CD1c-positive myeloid dendritic cell (primary cell): ENCODE measurements around the gene SPAG16.

Experiments used
- DNase-seq: peaks from one replicate; pipeline ENCODE4 v3.0.0-alpha.2; 2016; ENCODE audit errors: extremely low spot score

SPAG16 gene

GRCh38 chr2:214379227-214379626 lies 1095.0 kb downstream of the SPAG16 start:
- DNase-seq, result no peak

- no peak for DNase-seq
These were observed 1096.4 kb downstream of the SPAG16 start for GRCh38 chr2:214380681-214381080.

DNA sequence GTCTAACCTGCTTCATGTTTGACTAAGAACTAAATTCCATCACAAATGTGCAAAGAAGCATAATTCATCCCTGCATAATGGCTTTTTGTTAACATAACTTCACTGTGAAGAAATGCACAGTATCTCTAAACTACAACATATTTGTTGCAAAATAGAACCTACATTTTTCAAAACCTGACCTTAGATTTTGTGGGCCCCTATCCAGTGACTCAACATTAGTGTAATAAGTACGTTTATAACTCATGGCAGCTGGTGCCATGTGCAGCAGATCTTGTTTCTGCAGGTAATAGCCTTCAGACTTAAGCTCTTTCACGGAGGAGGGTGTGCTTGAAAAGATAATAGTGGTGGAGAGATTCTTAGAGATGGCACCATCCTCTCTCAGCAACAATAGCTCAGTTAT lies 1098.0 kb downstream of the SPAG16 start:
- DNase-seq, result no peak

DNA sequence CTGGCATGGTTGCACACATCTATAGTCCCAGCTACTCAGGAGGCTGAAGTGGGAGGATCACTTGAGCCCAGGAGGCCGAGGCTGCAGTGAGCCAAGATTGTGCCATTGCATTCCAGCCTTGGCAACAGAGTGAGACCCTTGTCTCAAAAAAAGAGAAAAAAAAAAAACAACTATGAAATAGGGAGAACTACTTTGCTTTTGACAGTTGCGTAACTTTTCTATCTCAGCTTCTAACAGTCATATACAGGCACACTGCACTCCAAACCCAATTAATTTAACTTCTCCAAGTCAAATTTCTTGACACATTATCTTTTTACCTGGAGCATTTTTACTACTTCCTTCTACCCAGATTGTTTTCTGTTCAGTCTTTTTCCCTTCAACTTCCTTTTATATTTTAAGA lies 1102.5 kb downstream of the SPAG16 start:
- DNase-seq, result no peak

DNA sequence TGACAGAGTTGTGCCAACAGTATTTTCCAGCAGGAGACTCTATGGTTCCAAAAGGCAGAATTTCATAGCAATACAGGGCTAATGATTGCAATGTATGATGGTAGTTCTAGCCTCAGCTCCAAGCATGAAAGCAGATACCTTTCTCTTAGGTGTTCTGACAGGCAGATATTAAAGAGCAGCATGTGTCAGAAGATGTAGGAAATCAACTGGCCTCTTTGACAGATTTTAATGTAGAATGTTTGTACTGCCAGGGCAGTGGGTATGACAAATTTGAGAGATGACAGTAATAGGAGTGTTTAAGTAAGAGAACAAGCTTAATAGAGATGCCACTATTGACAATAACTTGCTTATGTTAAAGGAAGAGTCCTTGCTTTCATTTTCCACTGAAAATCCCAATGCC lies 1105.1 kb downstream of the SPAG16 start:
- no peak for DNase-seq

DNA sequence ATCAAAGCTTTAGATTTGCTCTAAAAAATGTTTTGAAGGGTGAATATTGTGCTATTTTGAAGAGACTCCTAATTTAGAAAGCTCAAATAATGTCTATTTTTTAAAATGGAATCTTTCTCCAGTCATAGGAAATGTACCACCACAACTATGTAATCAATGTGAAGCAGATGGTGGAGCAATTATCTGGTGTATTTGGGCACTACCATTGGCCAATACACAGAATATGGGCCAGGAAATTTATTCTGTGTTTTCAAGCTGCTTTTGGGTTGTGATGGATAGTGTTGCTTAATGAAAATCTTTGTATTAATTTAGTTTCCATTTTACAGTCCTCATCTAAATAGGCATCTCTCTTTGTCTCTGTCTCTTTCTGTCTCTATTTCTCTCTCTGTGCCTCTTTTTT lies 1109.5 kb downstream of the SPAG16 start:
- DNase-seq, result no peak

DNA sequence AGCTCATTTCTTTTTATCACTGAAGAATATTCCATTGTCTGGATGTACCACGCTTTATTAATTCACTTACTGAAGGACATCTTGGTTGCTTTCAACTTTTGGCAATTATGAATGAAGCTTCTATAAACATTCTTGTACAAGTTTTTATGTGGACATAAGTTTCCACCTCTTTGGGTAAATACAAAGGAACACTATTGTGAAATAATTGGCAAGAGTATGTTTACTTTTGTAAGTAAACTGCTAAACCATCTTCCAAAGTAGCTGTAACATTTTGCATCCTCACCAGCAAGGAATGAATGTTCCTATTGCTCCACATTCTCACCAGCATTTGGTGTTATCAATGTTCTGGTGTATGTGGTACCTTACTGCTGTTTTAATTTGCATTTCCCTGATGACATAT lies 1110.8 kb downstream of the SPAG16 start:
- no peak for DNase-seq

- DNase-seq, result no peak
These were observed 1117.3 kb downstream of the SPAG16 start for GRCh38 chr2:214401580-214401979.

GRCh38 chr2:214410128-214410775 lies 1126.0 kb downstream of the SPAG16 start:
- no peak for DNase-seq

DNA sequence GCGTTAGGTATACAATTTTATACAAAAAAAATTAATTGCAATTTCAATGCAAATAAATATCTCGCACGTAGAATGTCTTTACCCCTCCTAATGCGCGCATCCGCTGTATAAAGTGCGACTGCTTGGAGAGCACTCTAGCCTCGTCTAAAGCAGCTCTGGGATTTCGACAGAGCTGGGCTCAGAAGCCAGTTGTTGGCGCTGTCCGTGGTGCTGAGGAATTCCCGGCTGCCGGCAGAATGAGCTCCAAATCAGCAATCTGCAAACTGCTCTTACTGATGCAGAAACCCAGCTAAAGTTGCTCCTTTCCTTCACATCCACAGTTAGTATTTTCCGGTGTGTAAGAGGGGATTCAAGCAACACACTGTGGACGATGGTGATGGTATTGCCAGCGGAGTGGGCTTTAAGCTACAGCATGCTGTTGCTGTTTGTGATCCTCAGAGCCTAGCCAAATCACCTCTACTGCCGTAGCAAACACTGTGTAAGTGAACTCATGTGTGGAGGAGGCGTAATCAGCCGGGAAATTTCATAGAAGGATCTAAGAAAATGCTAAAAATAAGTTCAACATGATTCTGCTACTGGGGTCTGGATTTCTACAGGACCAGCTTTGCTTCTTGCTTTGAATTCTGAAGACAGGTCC lies 1126.8 kb downstream of the SPAG16 start, which contains the start of gene VWC2L:
Gene VWC2L (plus strand): TSS at position 137 of the 637 bp plus-strand sequence. CDS start 3,140 bp downstream, outside the sequence.
- peak; percentile 26 for DNase-seq

DNA sequence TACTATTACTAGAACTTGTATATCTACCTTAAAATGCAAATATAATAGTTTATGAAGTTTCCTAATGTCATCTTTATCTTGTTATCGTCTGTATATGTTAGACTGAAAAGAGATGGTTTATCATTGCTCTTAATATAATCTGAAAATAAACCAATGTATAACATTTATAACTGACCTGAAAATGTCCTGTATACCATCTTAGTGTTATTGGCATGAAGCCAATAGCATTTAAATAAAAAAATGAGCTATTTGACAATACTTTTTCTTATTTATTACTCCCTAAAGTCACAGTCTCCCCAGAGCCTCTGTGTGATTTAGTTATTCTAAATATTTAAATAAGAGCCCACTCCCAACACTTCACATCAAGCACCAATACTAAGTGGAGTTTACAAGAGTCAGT lies 1128.4 kb downstream of the SPAG16 start:
- no peak for DNase-seq

DNA sequence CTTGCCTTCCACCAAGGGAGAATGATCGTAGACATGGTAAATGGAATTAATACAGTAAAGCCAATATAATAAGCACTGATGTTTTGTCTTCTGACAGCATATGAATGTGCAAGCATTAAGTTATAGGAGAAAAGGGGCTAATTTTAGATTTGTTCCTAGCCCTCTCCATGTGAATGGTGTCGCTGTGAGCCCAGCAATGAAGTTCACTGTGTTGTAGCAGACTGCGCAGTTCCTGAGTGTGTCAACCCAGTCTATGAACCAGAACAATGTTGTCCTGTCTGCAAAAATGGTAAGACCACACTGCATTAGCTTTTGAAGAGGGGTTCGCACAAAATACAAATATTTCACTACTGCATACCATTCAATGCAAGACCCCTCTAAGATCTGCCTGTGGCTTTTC lies 1152.2 kb downstream of the SPAG16 start:
- no peak for DNase-seq

GRCh38 chr2:214450118-214450894 lies 1166.0 kb downstream of the SPAG16 start:
- no peak for DNase-seq

DNA sequence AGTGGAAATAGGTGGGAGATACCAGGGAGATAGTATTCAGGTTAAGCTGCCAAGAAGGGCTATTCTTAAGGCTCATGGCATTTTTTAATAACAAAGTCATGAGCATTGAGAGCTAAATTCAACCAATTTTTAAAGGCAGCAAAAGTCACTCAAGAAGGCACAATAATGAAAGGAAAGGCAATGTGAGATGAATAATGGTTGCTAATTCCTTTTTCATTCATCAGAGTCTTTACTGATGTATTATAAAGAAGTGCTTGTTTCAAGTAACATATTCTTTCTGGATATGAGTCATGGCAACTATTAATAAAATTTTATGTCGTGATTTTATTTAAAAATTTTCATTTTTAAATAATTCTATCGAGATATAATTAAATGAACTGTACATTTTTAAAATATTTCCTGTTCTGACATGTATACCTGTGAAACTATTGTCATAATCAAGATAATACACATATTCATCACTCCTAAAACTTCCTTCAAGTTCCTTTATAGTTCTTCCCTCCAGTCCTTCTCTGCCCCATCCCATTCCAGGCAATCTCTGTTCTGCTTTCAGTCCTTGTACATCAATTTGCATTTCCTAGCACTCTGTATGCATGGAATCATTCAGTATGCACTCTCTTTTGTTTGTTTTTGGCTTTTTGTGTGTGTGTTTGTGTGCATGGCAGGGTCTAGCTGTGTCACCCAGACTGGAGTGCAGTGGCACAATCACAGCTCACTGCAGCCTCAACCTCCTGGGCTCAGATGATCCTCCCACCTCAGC lies 1167.4 kb downstream of the SPAG16 start:
- no peak for DNase-seq
